ENCODE measurements around the gene DTX3.
A peak's percentile ranks its signal among the peaks of the same experiment; 100 is the strongest.
"Not testable (repeated sequence)": the region's sequence is repeated elsewhere in the genome, so short reads cannot be mapped to it uniquely, and the experiment has no call there.

Gene DTX3

GRCh38 chr12:57632073-57632957, 27.7 kb downstream of the DTX3 start:
- DNase-seq (ENCODE audit: low read depth in 2 of 2), result no peak

- peak; percentile 31 to 33 for DNase-seq (ENCODE audit: low read depth in 2 of 2)
Measured at GRCh38 chr12:57632958-57633840, 28.6 kb downstream of the DTX3 start, which contains the start of gene B4GALNT1. TSS of gene B4GALNT1 (minus strand) at chr12:57633201. CDS start at chr12:57632132, 1,069 bp downstream.

- DNase-seq (ENCODE audit: low read depth in 2 of 2), result not testable (repeated sequence)
Measured at GRCh38 chr12:57636731-57637130, 32.1 kb downstream of the DTX3 start.

- DNase-seq (ENCODE audit: low read depth in 2 of 2), result no peak
Measured at GRCh38 chr12:57637364-57637763, 32.7 kb downstream of the DTX3 start.

GRCh38 chr12:57638096-57638495, 33.5 kb downstream of the DTX3 start:
- DNase-seq (ENCODE audit: low read depth in 2 of 2), result no peak

- DNase-seq (ENCODE audit: low read depth in 2 of 2), result no peak
Measured at GRCh38 chr12:57640175-57641042, 35.8 kb downstream of the DTX3 start.

- no peak for DNase-seq (ENCODE audit: low read depth in 2 of 2)
Measured at GRCh38 chr12:57641699-57642442, 37.2 kb downstream of the DTX3 start.

GRCh38 chr12:57645990-57646658, 41.5 kb downstream of the DTX3 start:
- DNase-seq (ENCODE audit: low read depth in 2 of 2), result not testable (repeated sequence)

GRCh38 chr12:57646659-57647049, 42.0 kb downstream of the DTX3 start:
- not testable (repeated sequence) for DNase-seq (ENCODE audit: low read depth in 2 of 2)

- no peak for DNase-seq (ENCODE audit: low read depth in 2 of 2)
Measured at GRCh38 chr12:57654042-57654441, 49.4 kb downstream of the DTX3 start.

GRCh38 chr12:57655541-57656240, 51.1 kb downstream of the DTX3 start:
- no peak for DNase-seq (ENCODE audit: low read depth in 2 of 2)

- not testable (repeated sequence) for DNase-seq (ENCODE audit: low read depth in 2 of 2)
Measured at GRCh38 chr12:57656408-57656807, 51.8 kb downstream of the DTX3 start.

GRCh38 chr12:57657744-57658143, 53.1 kb downstream of the DTX3 start:
- DNase-seq (ENCODE audit: low read depth in 2 of 2), result no peak

GRCh38 chr12:57658890-57659289, 54.3 kb downstream of the DTX3 start:
- no peak for DNase-seq (ENCODE audit: low read depth in 2 of 2)
